GM11168 (cell line): ENCODE measurements around the gene MEIOB.
"Not testable (repeated sequence)": the region's sequence is repeated elsewhere in the genome, so short reads cannot be mapped to it uniquely, and the experiment has no call there.

Source experiments
- in situ Hi-C: fragments of 300-500 bp; cut with MboI; formaldehyde crosslinking; loops from one replicate; pipeline ENCODE4 v1.12.0; 2022; ENCODE audit warnings: low sequenced_read_pairs; ENCODE audit not compliant: unreplicated experiment

The MEIOB gene

DNA sequence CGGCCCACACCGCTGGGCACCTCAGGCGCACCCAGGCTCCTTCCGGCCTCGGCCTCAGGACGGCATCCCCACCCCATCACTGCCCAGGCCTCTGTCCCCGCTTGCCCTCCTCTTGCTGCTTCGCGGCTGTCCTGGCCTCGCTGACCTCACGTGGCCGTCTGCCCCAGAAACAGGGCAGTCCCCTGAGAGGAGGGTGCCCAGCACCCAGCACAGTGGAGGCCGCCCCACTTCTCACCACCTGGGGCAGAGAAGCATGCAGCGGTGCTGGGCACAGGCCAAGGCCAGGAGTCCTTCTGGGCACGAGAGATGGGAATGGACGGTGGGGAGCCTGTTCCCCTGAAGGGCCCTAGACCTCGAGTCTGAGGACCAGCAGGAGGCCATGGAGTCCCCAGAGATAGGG is 54.2 kb downstream of the MEIOB start:
- in situ Hi-C loops = no loop called here

DNA sequence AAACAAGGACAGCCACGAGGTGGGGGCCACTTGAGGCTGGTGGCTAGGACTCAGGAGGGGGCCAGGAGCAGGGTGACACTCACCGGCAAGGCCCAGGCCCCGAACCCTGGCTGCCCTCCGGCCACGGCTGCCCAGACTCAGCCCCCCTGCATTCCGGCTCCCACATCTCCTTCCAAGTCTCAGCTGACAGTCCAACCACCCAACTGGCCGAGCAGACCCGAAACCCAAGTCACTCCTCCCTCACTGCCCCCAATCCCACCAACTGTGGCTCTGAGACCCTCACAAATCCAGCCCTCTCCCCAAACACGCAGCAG is 54.7 kb downstream of the MEIOB start:
- in situ Hi-C loops = no loop called here

DNA sequence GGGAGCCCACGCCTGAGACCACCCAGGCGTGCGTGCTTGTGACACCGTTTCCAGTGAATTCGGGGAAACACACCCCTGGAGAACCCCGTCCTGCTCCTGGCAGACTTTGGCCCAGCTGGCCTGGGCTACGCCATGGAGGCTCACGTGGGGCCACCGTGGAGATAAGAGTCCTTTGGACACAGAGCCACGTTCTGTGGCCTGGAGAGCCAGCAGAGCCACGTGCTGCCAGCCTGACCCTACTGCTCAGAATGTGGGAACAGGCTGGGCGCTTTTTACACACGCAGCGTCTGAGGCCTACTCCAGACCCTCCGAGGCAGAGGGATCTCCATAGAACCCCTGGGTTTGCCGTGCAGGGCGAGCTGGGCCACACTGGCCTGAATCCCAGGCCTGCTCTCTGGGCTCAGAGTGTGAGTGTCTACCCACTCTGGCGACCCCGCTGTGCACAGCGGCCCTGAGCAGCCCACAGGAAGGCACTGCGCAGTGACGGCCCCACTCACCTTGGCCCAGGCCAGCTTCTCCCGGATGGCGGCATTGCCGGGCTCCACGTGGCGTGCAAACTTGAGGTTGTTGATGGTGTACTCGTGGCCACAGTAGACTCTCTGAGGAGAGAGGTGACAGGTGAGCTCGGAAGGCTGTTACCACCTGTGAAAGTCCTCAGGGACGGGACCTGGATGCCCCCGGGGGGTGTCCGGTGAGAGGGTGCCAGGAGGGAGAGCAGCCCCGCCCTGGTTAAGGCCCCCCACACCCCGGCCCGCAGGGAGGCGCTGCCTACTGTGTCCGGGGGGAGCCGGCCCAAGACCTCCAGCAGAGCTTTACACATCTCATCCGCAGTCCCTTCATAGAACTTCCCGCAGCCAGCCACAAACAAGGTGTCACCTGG is 55.3 kb downstream of the MEIOB start:
- in situ Hi-C loops = no loop called here

DNA sequence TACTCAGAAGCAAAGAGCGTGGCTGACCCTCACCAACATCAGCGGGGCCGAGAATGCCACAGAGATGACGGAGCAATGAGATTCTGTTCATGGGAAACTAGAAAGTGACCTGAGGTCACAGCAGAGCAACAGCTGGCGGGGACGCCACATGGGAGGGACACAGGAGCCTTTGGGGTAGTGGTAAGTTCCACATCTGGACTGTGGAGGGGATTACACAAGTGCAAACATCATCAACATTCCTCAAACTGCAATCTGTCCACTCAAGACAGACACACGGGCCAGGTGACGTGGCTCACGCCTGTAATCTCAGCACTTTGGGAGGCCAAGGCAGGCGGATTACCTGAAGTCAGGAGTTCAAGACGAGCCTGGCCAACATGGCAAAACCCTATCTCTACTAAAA is 56.5 kb downstream of the MEIOB start:
- in situ Hi-C loops = no loop called here

DNA sequence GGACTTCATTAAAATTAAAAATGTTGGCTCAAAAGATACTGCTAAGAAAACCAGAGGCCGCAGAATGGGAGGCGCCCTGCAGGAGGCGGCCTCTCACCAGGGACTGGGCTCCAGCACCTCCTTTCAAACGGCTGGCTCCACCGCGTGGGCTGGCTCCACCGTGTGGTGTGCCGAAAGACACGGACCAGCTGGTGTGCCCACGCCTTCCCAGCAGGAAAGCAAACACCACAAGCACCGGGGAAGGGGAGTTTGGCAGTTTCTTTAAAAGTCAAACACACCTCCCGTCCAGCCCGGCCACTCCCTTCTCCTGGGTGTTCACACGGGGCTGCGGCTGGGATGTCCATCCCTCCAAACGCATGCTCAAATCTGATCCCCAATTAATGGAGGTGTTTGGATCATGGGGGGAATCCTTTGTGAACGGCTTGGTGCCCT is 59.2 kb downstream of the MEIOB start:
- in situ Hi-C loops = no loop called here

DNA sequence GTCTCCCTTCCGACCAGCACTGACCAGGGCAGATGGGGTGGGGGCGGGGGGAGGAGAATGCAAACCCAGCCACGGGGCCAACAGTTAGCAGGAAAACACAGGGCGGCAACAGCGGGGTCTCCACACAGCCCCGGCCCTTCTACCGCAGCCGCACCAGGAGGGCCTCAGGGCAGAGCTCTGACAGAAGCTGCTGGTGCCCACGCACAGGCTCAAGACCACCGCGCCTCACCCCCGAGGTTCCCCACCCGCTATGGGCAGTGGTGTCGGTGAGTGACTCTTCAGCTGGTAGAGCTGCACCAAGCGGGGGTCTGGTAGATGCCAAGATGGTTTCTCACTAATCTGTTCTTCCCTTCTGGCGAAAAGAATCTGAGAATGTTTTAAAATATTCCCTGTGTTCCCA is 61.4 kb downstream of the MEIOB start:
- in situ Hi-C loops = no loop called here

DNA sequence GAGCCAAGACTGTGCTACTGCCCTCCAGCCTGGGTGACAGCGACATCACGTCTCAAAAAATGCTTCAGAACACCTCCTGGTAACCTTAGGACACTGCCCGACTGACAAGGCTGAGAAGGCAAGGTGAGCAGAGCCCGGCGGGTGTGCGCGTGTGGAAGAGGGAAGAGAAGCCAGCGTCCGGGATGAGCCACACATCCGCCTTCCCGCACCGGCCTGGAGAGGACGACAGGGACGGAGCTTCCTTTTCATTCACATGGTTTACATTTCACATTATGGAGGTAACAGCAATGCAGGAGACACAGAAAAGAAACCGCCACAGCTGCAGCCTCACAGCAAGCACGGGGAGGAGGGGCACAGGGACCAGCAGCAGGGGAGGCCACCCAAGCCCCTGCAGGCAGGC is 61.9 kb downstream of the MEIOB start:
- in situ Hi-C loops = no loop called here

DNA sequence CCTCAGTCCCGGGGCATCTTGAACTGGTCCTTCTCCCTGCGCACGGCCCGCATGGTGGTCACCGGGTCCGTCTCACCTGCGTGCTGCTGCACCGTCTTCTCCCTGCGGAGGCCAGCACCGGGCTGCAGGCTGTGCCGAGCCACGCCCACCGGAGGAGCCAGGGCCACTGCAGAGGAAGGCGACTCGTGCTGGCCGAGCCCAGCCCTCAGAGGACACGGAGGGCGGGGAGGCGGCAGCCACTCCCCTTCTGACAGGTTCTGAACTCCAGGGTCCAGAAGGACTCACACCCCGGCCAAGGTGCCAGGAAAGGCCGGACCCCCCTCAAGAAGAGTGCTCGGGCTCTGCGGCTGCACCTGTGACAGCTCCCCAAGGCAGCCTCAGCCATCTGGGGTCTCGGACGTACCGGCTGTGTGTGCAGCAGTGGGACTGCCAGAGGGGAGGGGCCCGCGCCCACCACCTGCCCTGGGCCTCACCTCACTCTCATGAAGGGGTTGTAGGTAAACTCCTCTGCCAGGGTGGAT is 62.6 kb downstream of the MEIOB start:
- in situ Hi-C loops = no loop called here

DNA sequence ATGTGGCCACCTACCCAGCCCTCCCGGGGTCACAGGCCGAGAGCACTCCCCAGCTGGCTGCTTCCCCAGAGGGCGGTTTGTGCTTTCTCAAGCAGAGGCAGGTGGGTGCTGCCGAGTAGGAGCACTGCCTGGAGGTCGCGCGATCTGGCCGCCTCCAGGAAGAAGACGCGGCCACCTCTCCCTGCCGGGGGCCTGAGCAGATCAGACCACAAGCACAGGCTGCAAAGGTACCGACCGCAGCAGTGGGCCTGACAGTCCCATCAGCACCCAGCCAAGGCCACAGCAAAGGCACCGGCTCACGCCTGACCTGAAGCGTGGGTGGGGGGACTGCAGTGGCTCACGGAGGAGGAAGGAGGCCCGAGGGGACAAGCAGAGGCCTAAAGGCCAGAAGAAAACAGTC is 63.3 kb downstream of the MEIOB start:
- in situ Hi-C loops = no loop called here

DNA sequence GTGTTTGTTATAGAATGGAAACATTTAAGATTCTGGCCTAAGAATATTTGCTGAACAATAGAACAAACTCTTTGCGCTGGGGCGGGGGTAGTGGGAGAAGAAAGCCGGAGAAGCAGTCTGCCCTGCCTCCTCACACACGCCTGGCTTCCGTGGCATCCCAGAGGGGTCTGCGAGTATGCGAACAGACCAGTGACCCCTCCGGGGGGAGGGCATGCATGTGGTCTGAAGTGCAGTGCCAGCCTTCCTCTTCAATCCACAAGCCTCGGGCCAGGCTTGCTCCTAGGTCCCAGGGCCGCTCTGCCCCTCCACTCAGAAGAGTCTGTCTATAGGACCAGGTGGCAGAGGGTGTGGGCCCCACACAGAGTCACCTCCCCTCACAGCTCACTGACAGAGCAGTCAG is 64.3 kb downstream of the MEIOB start:
- in situ Hi-C loops = no loop called here

DNA sequence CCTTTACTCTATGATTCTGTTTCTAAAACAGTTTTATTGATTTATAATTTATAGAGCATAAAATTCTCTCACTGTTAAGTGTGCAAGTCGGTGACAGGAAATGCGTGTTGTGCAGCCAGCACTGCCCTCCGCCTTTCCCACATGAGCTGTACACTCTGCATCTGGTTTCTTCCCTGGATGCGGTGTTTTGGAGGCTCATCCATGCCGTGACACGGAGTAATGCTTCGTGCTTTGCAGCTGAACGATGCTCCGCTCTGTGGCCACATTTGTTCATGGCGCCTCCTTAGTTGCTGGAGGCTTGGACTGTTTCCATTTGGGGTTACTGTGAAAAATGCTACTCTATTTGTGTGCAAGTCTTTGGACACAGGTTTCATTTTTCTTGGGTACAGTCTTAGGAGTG is 71.3 kb downstream of the MEIOB start:
- in situ Hi-C loops = no loop called here

DNA sequence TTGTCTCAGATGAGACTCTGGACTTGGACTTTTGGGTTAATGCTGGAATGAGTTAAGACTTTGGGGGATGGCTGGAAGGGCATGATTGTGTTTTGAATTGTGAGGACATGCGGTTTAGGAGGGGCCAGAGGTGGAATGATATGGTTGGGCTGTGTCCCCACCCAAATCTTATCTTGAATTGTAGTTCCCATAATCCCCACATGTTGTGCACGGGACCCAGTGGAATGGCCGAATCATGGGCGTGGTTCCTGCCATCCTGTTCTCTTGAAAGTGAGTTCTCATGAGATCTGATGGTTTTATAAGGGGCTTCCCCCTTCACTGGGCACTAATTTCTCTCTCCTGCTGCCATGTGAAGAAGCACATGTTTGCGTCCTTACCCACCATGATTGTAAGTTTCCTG is 72.7 kb downstream of the MEIOB start:
- in situ Hi-C loops = not testable (repeated sequence)

DNA sequence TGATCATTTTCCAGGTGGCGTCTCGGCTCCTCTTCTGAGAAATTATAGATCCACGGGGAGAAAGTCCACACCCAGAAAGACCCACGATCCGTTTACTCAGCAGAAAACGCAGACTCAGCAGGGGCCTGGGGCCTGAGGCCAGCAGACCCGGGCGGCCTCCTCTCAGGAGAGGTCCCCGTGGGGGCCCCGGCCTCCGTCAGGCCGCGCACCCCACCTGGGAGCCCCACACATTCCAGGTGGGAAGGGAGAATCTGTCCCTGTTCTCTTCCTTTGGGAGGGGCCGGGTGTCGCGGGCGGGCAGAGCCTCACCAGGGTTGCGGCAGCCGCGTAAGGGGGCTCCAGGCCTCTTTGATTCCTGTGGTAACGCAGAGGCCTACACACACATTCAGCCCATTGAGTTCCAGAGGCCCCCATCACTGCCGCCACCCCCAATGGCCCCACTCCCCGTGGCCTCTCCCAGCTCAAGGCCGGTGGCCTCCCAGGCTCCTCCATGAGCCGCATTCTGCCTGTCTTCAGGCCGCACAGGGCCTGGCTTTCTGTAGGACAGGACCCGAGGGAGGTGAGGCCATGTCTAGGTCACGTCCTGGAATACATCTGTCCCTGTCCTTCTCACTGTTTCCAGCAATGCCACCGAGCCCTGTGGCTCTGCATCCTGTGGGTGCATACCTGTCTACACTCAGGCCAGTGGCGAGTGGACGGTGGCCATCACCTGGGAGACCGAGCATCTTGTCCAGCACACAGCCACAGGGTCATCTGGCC is 76.9 kb downstream of the MEIOB start:
- in situ Hi-C loops = no loop called here

DNA sequence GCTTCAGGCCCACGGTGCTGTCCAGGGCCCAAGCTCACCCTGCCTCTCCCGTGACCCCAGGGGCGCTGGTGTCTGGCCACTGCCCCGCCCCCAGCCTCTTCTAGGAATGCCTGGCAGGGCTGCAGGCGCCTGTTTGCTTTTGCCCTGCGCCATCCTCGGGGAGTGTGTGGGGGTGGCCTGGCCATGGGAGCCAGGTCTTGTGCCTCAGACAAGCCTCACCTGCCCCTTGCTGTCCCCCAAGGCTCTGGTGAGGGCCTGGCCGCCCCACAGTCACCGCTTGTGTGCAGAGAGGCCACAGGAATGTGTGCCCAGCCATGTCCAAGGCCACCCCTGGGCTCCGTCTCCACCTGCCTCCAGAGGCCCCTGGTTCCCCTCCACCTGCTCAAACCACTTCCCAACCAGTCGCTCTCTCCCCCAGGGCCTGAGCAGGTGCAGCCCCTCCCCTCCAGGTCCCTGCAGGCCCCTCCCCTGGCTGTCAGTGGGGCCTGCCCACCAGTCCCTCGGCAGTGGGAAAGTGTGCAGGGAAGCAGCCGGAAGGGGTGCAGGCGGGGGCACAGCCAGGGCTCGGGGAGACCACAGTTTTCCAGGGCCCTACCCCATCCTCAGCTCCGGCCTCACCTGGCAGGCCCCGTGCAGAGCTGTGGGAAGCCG is 77.6 kb downstream of the MEIOB start:
- in situ Hi-C loops = no loop called here

DNA sequence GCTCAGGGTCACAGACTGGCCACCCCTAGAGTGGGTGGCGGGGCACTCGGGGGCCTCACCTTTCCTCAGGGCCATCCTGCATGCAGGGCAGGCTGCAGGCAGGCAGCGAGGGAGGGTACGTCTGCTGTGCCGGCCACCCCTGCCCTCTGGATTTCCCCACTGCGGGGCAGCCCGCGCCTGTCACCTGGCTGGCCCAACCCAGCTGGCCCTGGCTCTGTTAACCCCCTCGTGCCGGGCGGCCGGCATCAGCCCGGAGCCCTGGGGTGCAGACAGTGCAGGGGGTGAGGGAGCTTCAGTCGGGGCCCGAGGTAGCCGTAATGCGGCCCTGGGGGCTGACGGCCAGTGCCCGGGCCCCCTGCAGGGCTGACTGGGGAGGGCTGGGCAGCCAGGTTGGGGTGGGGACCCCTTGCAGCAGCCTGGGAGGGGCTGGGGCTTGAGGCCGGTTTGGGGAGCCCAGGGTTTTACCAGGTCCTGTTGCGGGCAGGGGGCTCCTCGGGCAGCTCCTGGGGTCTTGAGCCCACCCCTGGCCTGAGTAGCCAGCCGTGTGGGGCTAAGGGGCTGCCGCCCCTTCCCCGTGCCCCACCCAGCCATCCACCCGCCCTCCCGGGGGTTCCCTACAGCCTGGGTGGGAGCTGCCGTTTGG is 78.3 kb downstream of the MEIOB start, which contains the start of gene IGFALS:
TSS of gene IGFALS (minus strand) at position 128 of the 643 bp plus-strand sequence. CDS start at position 75, 53 bp downstream.
- in situ Hi-C loops = no loop called here

DNA sequence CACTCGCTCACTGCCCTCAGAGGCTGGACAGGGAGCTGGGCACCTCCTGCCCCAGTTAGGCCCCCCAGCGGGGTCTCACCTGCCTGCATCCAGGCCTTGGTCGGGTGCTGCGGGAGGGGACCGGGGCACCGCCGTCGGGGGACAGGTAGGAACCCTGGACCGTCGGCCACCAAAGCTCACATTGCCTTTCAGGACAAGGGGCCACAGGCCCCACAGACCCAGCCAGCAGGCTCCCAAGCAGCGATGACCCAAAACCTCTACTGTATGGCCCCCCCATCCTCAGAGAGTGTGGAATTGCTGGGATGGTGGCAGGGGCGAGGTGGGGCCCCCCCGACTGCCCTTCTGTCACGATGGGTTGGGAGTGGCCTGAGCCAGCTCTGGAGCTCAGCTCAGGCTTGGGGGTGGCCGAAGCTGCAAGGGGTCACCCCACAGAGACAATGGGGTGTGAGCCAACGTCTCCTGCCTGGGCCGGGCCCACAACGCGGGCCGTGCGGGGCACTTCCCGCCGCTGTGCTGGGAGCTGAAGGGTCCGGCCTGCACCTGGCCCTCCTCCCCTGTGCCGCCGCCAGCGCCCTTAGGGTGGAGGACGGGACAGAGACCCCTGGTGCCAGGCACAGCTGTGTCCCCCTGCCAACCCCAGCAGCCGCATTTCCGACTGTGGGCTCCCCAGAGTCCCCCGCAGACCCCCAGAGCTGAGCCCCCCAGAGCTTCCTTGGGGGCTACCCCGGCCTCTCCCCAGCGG is 79.0 kb downstream of the MEIOB start:
- in situ Hi-C loops = no loop called here

DNA sequence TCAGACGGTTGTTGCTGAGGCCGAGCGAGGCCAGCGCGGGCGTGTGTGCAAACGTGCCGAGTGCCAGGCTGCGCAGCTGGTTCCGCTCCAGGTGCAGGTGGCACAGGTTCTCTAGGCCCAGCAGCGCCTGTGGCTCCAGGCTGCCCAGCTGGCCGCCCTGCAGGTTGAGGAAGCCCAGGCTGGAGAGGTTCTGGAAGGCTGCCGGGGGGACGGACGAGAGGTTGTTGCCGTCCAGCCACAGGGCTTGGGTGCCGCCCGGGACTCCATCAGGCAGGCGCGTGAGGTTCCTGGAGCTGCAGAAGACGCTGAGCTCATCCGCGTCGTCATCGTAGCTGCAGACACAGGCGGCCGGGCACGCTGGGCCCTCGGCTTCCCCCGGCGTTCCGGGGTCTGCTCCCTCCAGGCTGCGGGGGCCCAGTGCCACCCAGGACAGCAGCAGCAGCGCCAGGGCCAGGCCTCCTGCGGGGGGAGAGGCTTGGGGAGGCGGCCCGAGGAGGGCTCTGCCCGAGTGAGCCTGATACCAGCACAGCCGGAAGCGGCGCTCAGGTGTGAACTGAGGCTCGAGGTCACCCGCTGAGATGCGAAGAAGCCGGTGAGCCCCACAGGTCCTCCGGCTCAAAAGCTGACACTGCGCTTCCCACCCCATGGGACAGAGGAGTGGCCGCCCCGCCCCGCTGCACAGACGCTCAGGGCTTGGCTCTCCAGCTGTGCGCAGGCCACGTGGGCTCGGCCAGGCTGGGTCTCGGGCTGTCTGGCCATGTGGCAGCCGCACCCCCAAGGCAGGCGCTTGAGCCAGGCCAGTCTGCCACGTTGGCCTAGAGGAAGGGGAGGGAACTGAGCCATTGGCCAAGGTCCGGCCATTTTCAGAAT is 79.8 kb downstream of the MEIOB start:
- in situ Hi-C loops = no loop called here

DNA sequence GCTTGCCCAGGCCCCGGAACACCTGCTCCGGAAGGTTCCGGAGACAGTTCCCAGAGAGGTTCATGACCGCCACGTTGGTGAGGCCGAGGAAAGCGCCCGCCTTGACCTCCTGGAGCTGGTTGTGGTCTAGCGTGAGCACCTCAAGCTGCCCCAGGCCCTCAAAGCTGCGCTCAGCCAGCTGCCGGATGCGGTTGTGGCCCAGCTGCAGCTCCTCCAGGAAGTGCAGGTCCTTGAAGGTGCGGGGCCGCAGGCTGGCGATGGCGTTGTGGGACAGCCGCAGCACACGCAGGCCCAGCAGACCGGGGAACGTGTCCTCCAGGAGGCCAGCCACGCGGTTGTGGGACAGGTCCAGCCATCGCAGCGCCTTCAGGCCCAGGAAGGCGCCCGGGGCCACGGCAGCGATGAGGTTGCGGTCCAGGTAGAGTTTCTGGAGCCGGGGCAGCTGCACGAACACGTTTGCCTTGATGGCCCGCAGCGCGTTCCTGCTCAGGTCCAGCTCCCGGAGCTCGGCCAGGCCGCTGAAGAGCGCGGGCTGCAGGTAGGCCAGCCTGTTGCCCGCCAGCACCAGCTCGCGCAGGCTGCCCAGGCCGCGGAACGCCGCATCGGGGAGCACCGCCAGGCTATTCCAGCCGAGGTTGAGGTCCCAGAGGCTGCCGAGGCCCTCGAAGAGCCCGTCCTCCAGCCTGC is 80.6 kb downstream of the MEIOB start:
- in situ Hi-C loops = no loop called here
